Epithelial cell of esophagus (primary cell): Measurements from ENCODE around the gene TMPRSS9.
"Not testable (repeated sequence)": the region's sequence is repeated elsewhere in the genome, so short reads cannot be mapped to it uniquely, and the experiment has no call there.

Experiments
- DNase-seq: peaks from one replicate; pipeline ENCODE4 v3.0.0; 2010; ENCODE audit warnings: low read depth
- H3K4me3 ChIP-seq: 2 replicates; pipeline ENCODE4 v1.5.1; 2011; ENCODE audit warnings: mild to moderate bottlenecking, low read length, control low read depth
- CTCF ChIP-seq: IDR thresholded peaks from 2 replicates; pipeline ENCODE4 v1.5.1; 2011; ENCODE audit warnings: low read depth, mild to moderate bottlenecking, low read length, control low read depth, inconsistent platforms; ENCODE audit not compliant: insufficient read depth; ENCODE audit errors: missing control alignments

TMPRSS9 gene

DNA sequence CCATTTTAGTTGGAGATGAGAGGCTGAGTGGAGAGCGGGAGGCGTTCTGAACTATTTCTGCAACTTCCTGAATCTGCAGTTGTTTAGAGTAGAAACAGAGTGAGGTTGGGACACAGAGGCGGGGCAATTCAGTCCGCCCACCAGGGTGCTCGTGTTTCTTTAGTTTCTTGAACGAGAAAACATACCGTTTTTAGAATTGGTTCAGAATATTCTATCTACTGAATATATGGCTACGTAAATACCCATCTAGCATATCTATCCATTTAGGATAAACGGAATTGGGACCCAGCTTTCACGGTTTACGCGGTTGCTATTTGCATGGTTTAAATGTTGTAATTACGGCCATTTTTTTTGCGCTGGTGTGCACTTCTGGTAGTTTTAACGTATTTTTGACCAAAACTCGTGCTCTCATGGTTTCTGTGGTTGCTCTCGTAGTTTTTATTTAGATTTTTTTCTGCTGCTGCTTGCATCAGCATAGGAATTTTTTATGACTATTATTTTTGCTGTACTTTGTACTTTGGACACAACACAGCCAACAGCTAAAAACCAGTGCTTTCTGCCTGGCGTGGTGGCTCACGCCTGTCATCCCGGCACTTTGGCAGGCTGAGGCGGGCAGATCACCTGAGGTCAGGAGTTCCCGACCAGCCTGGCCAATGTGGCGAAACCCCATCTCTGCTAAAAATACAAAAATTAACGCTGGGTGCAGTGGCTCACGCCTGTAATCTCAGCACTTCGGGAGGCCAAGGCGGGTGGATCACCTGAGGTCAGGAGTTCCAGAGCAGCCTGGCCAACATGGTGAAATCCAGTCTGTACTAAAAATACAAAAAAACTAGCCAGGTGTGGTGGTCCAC is 34.6 kb downstream of the TMPRSS9 start:
- no peak overlapping the region for H3K4me3 ChIP-seq
- no peak for DNase-seq
- no peak for TF ChIP-seq CTCF

DNA sequence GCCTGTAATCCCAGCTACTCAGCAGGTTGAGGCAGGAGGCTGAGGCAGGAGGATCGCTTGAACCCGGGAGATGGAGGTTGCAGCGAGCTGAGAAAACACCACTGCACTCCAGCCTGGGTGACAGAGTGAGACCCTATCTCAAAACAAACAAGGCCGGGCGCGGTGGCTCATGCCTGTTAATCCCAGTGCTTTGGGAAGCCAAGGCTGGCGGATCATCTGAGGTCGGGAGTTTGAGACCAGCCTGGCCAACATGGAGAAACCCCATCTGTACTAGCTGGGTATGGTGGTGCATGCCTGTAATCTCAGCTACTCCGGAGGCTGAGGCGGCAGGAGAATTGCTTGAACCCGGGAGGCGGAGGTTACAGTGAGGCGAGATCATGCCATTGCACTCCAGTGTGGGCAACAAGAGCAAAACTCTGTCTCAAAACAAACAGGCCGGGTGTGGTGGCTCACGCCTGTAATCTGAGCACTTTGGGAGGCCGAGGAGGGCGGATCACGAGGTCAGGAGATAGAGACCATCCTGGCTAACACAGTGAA is 35.3 kb downstream of the TMPRSS9 start:
- not testable (repeated sequence) for H3K4me3 ChIP-seq, DNase-seq

DNA sequence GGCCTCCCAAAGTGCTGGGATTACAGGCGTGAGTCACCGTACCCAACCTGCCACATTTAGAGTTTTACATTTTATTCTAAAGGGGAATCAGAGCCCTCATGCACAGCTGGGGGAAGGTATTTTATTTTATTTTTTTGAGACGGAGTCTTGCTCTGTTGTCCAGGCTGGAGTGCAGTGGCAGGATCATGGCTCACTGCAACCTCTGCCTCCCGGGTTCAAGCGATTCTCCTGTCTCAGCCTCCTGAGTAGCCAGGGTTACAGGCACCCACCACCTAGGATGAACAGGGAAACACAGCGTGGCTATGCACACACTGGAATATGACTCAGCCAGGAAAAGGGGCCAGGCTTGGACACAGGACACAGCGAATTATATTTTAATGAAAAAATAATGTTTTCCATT is 37.1 kb downstream of the TMPRSS9 start:
- not testable (repeated sequence) for H3K4me3 ChIP-seq, DNase-seq

GRCh38 chr19:2398735-2399305 is 38.8 kb downstream of the TMPRSS9 start:
- no peak overlapping the region for H3K4me3 ChIP-seq
- DNase-seq: no peak
- no peak for TF ChIP-seq CTCF

- no peak for DNase-seq
- H3K4me3 ChIP-seq: no peak overlapping the region
- no peak for TF ChIP-seq CTCF
These were observed 39.5 kb downstream of the TMPRSS9 start for GRCh38 chr19:2399582-2399981.

GRCh38 chr19:2408247-2408646 is 48.2 kb downstream of the TMPRSS9 start:
- DNase-seq: no peak
- TF ChIP-seq CTCF: no peak
- no peak overlapping the region for H3K4me3 ChIP-seq

DNA sequence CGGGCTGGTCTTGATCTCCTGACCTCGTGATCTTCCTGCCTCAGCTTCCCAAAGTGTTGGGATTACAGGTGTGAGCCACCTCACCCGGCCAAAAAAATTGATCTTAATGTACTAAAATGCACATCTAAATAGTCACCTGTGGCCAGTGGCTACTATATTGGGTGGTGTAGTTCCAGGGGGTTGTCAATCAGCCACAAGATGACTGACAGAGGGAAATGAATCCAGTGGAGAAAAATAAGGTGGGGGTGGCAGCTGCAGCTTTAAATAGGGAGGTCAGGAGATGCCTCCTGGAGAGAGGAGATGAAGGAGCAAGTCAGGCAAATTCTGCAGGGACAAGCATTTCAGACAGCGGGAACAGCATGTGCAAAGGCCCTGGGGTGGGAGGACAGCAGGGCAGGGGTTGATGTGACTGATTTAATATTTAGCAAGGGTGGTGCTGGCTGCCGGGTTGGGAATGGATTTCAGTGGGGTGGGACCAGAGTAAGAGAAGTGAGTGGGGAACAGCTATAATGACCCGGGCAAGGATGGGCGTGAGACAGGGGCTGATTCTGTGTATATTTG is 49.4 kb downstream of the TMPRSS9 start:
- no peak overlapping the region for H3K4me3 ChIP-seq
- TF ChIP-seq CTCF: no peak
- DNase-seq: no peak
